Measurements from ENCODE around the gene FBXL3.

DNA sequence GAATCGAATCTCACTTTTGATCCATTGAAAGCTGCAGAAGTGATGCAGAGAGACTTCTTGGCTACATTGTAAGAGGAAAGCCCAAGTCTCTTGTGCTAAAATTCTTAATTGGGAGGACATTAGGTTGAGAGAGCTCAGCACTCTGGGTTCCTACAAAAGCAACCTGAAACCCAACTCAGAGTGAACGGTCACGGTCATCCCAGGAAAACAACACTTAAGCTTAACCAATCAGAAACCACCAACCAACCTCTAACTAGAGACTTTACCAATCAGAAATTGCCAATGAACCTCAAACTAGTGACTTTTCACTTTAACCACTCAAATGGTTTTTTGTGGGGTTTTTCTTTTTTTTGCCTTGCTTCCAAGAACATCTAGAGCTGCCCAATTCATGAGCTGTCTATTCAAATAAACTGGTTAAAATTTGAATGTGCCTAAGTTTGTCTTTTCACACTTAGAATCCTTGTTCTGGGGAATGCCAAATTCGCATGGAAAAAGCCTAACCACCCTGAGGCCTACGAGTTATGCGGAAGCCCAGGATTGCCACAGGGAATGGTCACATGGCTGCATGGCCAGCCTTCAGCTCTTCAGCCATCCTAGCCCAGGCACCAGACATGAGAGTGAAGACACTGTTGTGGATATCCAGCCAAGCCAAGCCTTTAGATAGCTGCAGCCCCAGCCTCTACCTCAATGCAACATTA, 52.9 kb downstream of the FBXL3 start:
- TF ChIP-seq, protein P1, sequence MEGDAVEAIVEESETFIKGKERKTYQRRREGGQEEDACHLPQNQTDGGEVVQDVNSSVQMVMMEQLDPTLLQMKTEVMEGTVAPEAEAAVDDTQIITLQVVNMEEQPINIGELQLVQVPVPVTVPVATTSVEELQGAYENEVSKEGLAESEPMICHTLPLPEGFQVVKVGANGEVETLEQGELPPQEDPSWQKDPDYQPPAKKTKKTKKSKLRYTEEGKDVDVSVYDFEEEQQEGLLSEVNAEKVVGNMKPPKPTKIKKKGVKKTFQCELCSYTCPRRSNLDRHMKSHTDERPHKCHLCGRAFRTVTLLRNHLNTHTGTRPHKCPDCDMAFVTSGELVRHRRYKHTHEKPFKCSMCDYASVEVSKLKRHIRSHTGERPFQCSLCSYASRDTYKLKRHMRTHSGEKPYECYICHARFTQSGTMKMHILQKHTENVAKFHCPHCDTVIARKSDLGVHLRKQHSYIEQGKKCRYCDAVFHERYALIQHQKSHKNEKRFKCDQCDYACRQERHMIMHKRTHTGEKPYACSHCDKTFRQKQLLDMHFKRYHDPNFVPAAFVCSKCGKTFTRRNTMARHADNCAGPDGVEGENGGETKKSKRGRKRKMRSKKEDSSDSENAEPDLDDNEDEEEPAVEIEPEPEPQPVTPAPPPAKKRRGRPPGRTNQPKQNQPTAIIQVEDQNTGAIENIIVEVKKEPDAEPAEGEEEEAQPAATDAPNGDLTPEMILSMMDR (IDR thresholded peaks at IDR 0.05) = no peak
- TF ChIP-seq FOXJ3 (CRISPR knock-in tag; IDR thresholded peaks at IDR 0.05) = no peak
